Endothelial cell of umbilical vein (primary cell): ENCODE results near the gene NKD2. TPM values are rescaled to one million over a fixed set of nuclear protein-coding genes. Genes with fewer than 3 reads are reported as not detected.
"Not testable (repeated sequence)": the region's sequence is repeated elsewhere in the genome, so short reads cannot be mapped to it uniquely, and the experiment has no call there.

ENCODE experiments used
- BruUV-seq: library from RNA; stranded (reverse); fragments of 400-500 nt; replicated peaks from 2 replicates; lab custom pipeline; 2021; lab: Mats Ljungman, UMichigan
- CTCF ChIA-PET: fragments of 300-600, 350-600 bp; sonication (Branson Sonifier 250); formaldehyde crosslinking; loops from one replicate; lab custom pipeline; 2021; ENCODE audit warnings: antibody characterized with exemption, inconsistent platforms; lab: Charles Lee
- POLR2A ChIA-PET: fragments of 300-600, 350-600 bp; sonication (Branson Sonifier 250); formaldehyde crosslinking; loops from one replicate; lab custom pipeline; 2021; ENCODE audit warnings: antibody characterized with exemption, inconsistent platforms; lab: Charles Lee
- DNase-seq: peaks from one replicate; pipeline ENCODE4 v3.0.0-alpha.2; 2011; ENCODE audit warnings: low read depth, low spot score
- FAIRE-seq: peaks from 2 replicates; lab custom pipeline; 2011; peaks lifted over from hg19 to GRCh38; lab: Jason Lieb, UNC
- H2AFZ ChIP-seq: 2 replicates; pipeline ENCODE4 v1.6.0; 2012; ENCODE audit warnings: low read depth, low read length, control low read depth, inconsistent platforms
- H3K27ac ChIP-seq: 2 replicates; pipeline ENCODE4 v1.5.1; 2011; ENCODE audit warnings: low read depth, mild to moderate bottlenecking, control low read depth, low read length, moderate library complexity; ENCODE audit not compliant: insufficient read depth
- H3K27me3 ChIP-seq, 2 experiments: 2 replicates each; pipeline versions ENCODE4 v1.6.0 to v1.6.1; 2011; ENCODE audit warnings: low read length in 2 of 2, mixed read lengths in 1 of 2; ENCODE audit not compliant: control insufficient read depth in 2 of 2, insufficient read depth in 2 of 2
- H3K36me3 ChIP-seq, 2 experiments: 2 replicates in 1 of 2; 3 replicates in 1 of 2; pipeline ENCODE4 v1.5.1; 2011; ENCODE audit warnings: low read length in 2 of 2, mild to moderate bottlenecking in 1 of 2, moderate library complexity in 1 of 2; ENCODE audit not compliant: control insufficient read depth in 2 of 2, insufficient read depth in 2 of 2; ENCODE audit errors: extremely low read depth in 1 of 2
- H3K4me1 ChIP-seq: 3 replicates; pipeline ENCODE4 v1.5.1; 2011; ENCODE audit warnings: mild to moderate bottlenecking, low read length; ENCODE audit not compliant: control insufficient read depth, insufficient read depth; ENCODE audit errors: extremely low read depth
- H3K4me2 ChIP-seq: 2 replicates; pipeline ENCODE4 v1.6.1; 2011; ENCODE audit warnings: low read length, control low read depth, mixed read lengths; ENCODE audit not compliant: insufficient read depth
- H3K4me3 ChIP-seq, 3 experiments: fragments of 200-600 bp in 1 of 3; sonication (generic), shearing (Covaris generic) in 1 of 3; replicated peaks in 1 of 3; 2 replicates each; pipeline ENCODE4 v1.5.1; 2011 to 2016; ENCODE audit warnings: control low read depth in 3 of 3, low read length in 3 of 3, mild to moderate bottlenecking in 2 of 3, inconsistent platforms in 1 of 3, low read depth in 1 of 3, moderate library complexity in 1 of 3; ENCODE audit not compliant: insufficient read depth in 1 of 3
- H3K79me2 ChIP-seq: 2 replicates; pipeline ENCODE4 v1.6.0; 2012; ENCODE audit warnings: low read length, inconsistent platforms; ENCODE audit not compliant: control insufficient read depth, insufficient read depth
- H3K9ac ChIP-seq: replicated peaks from 2 replicates; pipeline ENCODE3; 2011; ENCODE audit warnings: low read length, control low read depth; ENCODE audit not compliant: insufficient read depth; ENCODE audit errors: extremely low read depth
- H3K9me1 ChIP-seq: replicated peaks from 3 replicates; pipeline ENCODE4 v1.6.0; 2011; ENCODE audit warnings: mild to moderate bottlenecking, low read length; ENCODE audit not compliant: control insufficient read depth, insufficient read depth; ENCODE audit errors: extremely low read depth
- H3K9me3 ChIP-seq: replicated peaks from 2 replicates; pipeline ENCODE4 v1.5.1; 2012; ENCODE audit warnings: low read length, inconsistent platforms; ENCODE audit not compliant: control insufficient read depth, insufficient read depth
- H4K20me1 ChIP-seq: replicated peaks from 2 replicates; pipeline ENCODE3; 2011; ENCODE audit warnings: mild to moderate bottlenecking, low read length; ENCODE audit not compliant: control insufficient read depth, insufficient read depth; ENCODE audit errors: extremely low read depth
- CTCF ChIP-seq, 2 donors: IDR thresholded peaks; 1 replicate in 1 of 2; 2 replicates in 1 of 2; pipeline ENCODE4 v1.5.1; 2011; ENCODE audit warnings: low read length in 2 of 2, mild to moderate bottlenecking in 2 of 2, moderate library complexity in 2 of 2, control low read depth in 1 of 2, inconsistent platforms in 1 of 2, low read depth in 1 of 2; ENCODE audit not compliant: insufficient read depth in 1 of 2; ENCODE audit errors: extremely low read depth in 1 of 2
- EZH2 ChIP-seq: IDR thresholded peaks from 2 replicates; pipeline ENCODE4 v1.6.1; 2012; ENCODE audit warnings: borderline replicate concordance, low read depth, mild to moderate bottlenecking, moderate library complexity, low read length, inconsistent platforms; ENCODE audit not compliant: severe bottlenecking
- FOS ChIP-seq: IDR thresholded peaks from 2 replicates; pipeline ENCODE4 v1.6.1; 2011; ENCODE audit warnings: mild to moderate bottlenecking, low read length, moderate library complexity, borderline replicate concordance; ENCODE audit not compliant: insufficient read depth
- GATA2 ChIP-seq: IDR thresholded peaks from 2 replicates; pipeline ENCODE4 v1.7.0; 2011; ENCODE audit warnings: low read depth, mild to moderate bottlenecking, moderate library complexity, mixed read lengths, low read length; ENCODE audit not compliant: insufficient read length, insufficient read depth
- JUN ChIP-seq: IDR thresholded peaks from 2 replicates; pipeline ENCODE4 v1.6.1; 2011; ENCODE audit warnings: borderline replicate concordance, low read depth; ENCODE audit not compliant: insufficient read length, insufficient read depth
- MAX ChIP-seq: IDR thresholded peaks from 2 replicates; pipeline ENCODE4 v1.6.1; 2011; ENCODE audit not compliant: insufficient read depth, insufficient read length
- MYC ChIP-seq: IDR thresholded peaks from one replicate; pipeline ENCODE4 v1.6.1; 2011; ENCODE audit warnings: mild to moderate bottlenecking, low read depth, low read length
- POLR2A ChIP-seq: IDR thresholded peaks from 2 replicates; pipeline ENCODE4 v1.6.1; 2012; ENCODE audit warnings: low read depth, mild to moderate bottlenecking, control low read depth, low read length
- POLR2AphosphoS5 ChIP-seq: IDR thresholded peaks from 2 replicates; pipeline ENCODE4 v1.6.1; 2012; ENCODE audit warnings: low read depth, mild to moderate bottlenecking, control low read depth, low read length, moderate library complexity; ENCODE audit not compliant: insufficient read depth
- dilution Hi-C: fragments of 300-500 bp; cut with MboI; formaldehyde crosslinking; loops from one replicate; pipeline ENCODE4 v1.15.0; 2019; ENCODE audit warnings: low sequenced_read_pairs; ENCODE audit not compliant: extremely low pct_ligation_motif_present
- intact Hi-C: fragments of 100-400 bp; cut with micrococcal nuclease; formaldehyde crosslinking; loops from one replicate; pipeline ENCODE4 v1.10.0; 2022
- polyA plus RNA-seq, 4 experiments: library from polyadenylated mRNA; depleted of rRNA in 3 of 4; stranded (reverse) in 3 of 4; unstranded in 1 of 4; fragments of >200 nt; gene quantifications; 2 replicates each; pipeline versions ENCODE4 v1.2.1 to v1.2.3, GENCODE V29; 2011 to 2012; ENCODE audit warnings: missing spikeins in 1 of 4
- total RNA-seq: library from RNA; stranded (reverse); gene quantifications from 2 replicates; pipeline ENCODE4 v1.2.3, GENCODE V29; 2021

NKD2 gene
- total and polyA plus RNA-seq, 2 donors (not counting 3 experiments of a cell fraction or from before 2014, with no cell fraction given), result 0.08 TPM; not detected in 1

GRCh38 chr5:1060535-1060981 lies 52.0 kb downstream of the NKD2 start:
- no peaks in the 10 kb centered on the region for H4K20me1 ChIP-seq
- no peak overlapping the region for H3K9ac ChIP-seq
- no peak overlapping the region for H2AFZ ChIP-seq
- H3K4me2 ChIP-seq, result no peak overlapping the region
- intact Hi-C loops (no loop called here), dilution Hi-C loops (no loop called here)
- FAIRE-seq (no peak), DNase-seq (no peak)
- H3K4me3 ChIP-seq, result no peak overlapping the region
- no peaks in the 10 kb centered on the region for H3K9me3 ChIP-seq
- TF ChIP-seq MYC (no peak), CTCF (IDR thresholded peaks at IDR 0.05; ENCODE audit: extremely low read depth in 1 of 2, insufficient read depth in 1 of 2, low read depth in 1 of 2, low read length in 2 of 2) (no peak), POLR2AphosphoS5 (no peak), GATA2 (no peak), POLR2A (no peak), JUN (no peak), MAX (no peak), FOS (no peak), EZH2 (no peak)
- H3K27me3 ChIP-seq, result no peaks in the 10 kb centered on the region
- ChIA-PET CTCF (no interaction called here), POLR2A (no interaction called here)
- no TSS peak for BruUV-seq
- H3K4me1 ChIP-seq, result no peaks in the 10 kb centered on the region
- no peaks in the 10 kb centered on the region for H3K9me1 ChIP-seq
- H3K79me2 ChIP-seq, result no peaks in the 10 kb centered on the region
- peaks cover 0 to 23% of the 10 kb centered on the region in 2 experiments for H3K36me3 ChIP-seq
- no peak overlapping the region for H3K27ac ChIP-seq

- H3K9me1 ChIP-seq, BruUV-seq, H3K4me3 ChIP-seq, dilution Hi-C loops, H3K9me3 ChIP-seq, H2AFZ ChIP-seq, DNase-seq, FAIRE-seq, H3K27me3 ChIP-seq, intact Hi-C loops, H4K20me1 ChIP-seq, H3K79me2 ChIP-seq, H3K27ac ChIP-seq, H3K9ac ChIP-seq, CTCF ChIA-PET, POLR2A ChIA-PET, H3K4me2 ChIP-seq, H3K4me1 ChIP-seq: not testable (repeated sequence)
- peaks cover 0 to 27% of the 10 kb centered on the region in 2 experiments for H3K36me3 ChIP-seq
Measured at GRCh38 chr5:1061292-1061691, 52.7 kb downstream of the NKD2 start.
